ENCODE data around the gene RPL27A. TPM values are rescaled to one million over a fixed set of nuclear protein-coding genes. Genes with fewer than 3 reads are reported as not detected.
A peak's percentile ranks its signal among the peaks of the same experiment; 100 is the strongest.

The RPL27A gene
- total and polyA plus RNA-seq, 3 donors from 2014 or later, result 340 to 1,052 (median 586) TPM

DNA sequence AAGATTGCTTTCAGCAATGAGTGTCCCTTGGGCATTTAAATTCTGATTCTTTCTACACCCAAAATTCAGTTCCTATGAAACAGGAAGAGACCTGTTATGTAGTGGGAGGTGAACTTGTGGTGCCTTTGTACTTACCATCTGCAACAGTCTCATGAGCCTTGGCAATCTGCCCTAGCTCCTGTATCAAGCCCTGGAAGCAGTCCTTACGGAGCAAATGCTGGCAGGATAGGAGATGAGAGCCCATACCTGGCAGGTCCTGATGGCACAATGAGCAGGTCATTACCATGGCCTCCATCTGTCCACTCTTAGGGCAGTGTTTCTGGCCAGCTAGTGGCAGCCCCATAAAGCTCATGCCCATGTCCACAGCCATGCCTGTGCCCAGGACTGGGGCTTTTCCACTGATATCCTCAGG is 10.9 kb upstream of the RPL27A start:
- TF ChIP-seq POLR2A (IDR thresholded peaks at IDR 0.05) (no peak), CTCF (IDR thresholded peaks at IDR 0.05) (no peak)
- Histone ChIP-seq H3K9me3 (no peaks in the 10 kb centered on the region), H3K27ac (peak overlapping the region in 1 of 2 donors; percentile 40), H3K4me1 (peaks cover 9% of the 10 kb centered on the region), H3K36me3 (ENCODE audit: low read depth, missing control alignments) (no peaks in the 10 kb centered on the region), H3K4me3 (no peak overlapping the region), H3K27me3 (no peaks in the 10 kb centered on the region)
- peak; percentile 43 for DNase-seq
- intact Hi-C loops (cut with DNase I; ENCODE audit: low total_unique reads), result no loop called here
- WGBS, 2 donors, result 0 to 17% methylated on average over 1 of the region's 1 CpG

GRCh38 chr11:8672346-8672745 is 10.2 kb upstream of the RPL27A start:
- 96 to 98% methylated on average over 2 of the region's 2 CpGs for WGBS, 2 donors
- no peak overlapping the region for H3K4me3 ChIP-seq
- intact Hi-C loops (cut with DNase I; ENCODE audit: low total_unique reads), result no loop called here
- H3K9me3 ChIP-seq, result no peaks in the 10 kb centered on the region
- no peaks in the 10 kb centered on the region for H3K36me3 ChIP-seq (ENCODE audit: low read depth, missing control alignments)
- TF ChIP-seq POLR2A (IDR thresholded peaks at IDR 0.05), result no peak
- no peak for TF ChIP-seq CTCF (IDR thresholded peaks at IDR 0.05)
- H3K4me1 ChIP-seq, result peaks cover 9% of the 10 kb centered on the region
- no peak for DNase-seq
- H3K27me3 ChIP-seq, result no peaks in the 10 kb centered on the region
- H3K27ac ChIP-seq, result no peak overlapping the region

- TF ChIP-seq CTCF (IDR thresholded peaks at IDR 0.05), result no peak
- no peak for TF ChIP-seq POLR2A (IDR thresholded peaks at IDR 0.05)
- Histone ChIP-seq H3K27ac (no peak overlapping the region), H3K36me3 (ENCODE audit: low read depth, missing control alignments) (no peaks in the 10 kb centered on the region), H3K27me3 (no peaks in the 10 kb centered on the region), H3K9me3 (no peaks in the 10 kb centered on the region), H3K4me1 (peaks cover 9% of the 10 kb centered on the region), H3K4me3 (no peak overlapping the region)
- DNase-seq, result no peak
- 75 to 82% methylated on average over 2 of the region's 2 CpGs for WGBS, 2 donors
- intact Hi-C loops (cut with DNase I; ENCODE audit: low total_unique reads), result no loop called here
Measured at GRCh38 chr11:8674859-8675258, 7.7 kb upstream of the RPL27A start.

- Histone ChIP-seq H3K27ac (no peak overlapping the region), H3K4me1 (peaks cover 9% of the 10 kb centered on the region), H3K9me3 (no peaks in the 10 kb centered on the region), H3K4me3 (no peak overlapping the region), H3K27me3 (no peaks in the 10 kb centered on the region), H3K36me3 (ENCODE audit: low read depth, missing control alignments) (no peaks in the 10 kb centered on the region)
- TF ChIP-seq CTCF (IDR thresholded peaks at IDR 0.05) (no peak), POLR2A (IDR thresholded peaks at IDR 0.05) (no peak)
- no peak for DNase-seq
- intact Hi-C loops (cut with DNase I; ENCODE audit: low total_unique reads), result no loop called here
- WGBS, 2 donors, result 82 to 91% methylated on average over 1 of the region's 1 CpG
Measured at GRCh38 chr11:8676458-8676857, 6.1 kb upstream of the RPL27A start.

- H3K36me3 ChIP-seq (ENCODE audit: low read depth, missing control alignments), result no peaks in the 10 kb centered on the region
- 83 to 88% methylated on average over 1 of the region's 1 CpG for WGBS, 2 donors
- no peaks in the 10 kb centered on the region for H3K9me3 ChIP-seq
- intact Hi-C loops (cut with DNase I; ENCODE audit: low total_unique reads), result no loop called here
- TF ChIP-seq POLR2A (IDR thresholded peaks at IDR 0.05) (no peak), CTCF (IDR thresholded peaks at IDR 0.05) (no peak)
- DNase-seq, result no peak
- no peaks in the 10 kb centered on the region for H3K27me3 ChIP-seq
- peaks cover 5% of the 10 kb centered on the region for H3K4me1 ChIP-seq
- no peak overlapping the region for H3K27ac ChIP-seq
- H3K4me3 ChIP-seq, result no peak overlapping the region
Measured at GRCh38 chr11:8679006-8679405, 3.6 kb upstream of the RPL27A start.

All from testis (tissue), 3 donors.